G401 (cell line): ENCODE data around the gene CATSPER3. TPM values are rescaled to one million over a fixed set of nuclear protein-coding genes. Genes with fewer than 3 reads are reported as not detected.

Experiments used
- DNase-seq: peaks from one replicate; pipeline ENCODE4 v3.0.0-alpha.2; 2015; ENCODE audit warnings: low spot score
- in situ Hi-C: cut with HindIII; loops from 2 replicates; pipeline ENCODE4 v1.10.0; 2016; ENCODE audit warnings: low sequenced_read_pairs, mixed read lengths
- total RNA-seq: library from RNA; depleted of rRNA; stranded (reverse); fragments of >200 nt; shearing (Covaris generic); gene quantifications from 2 replicates; pipeline ENCODE4 v1.2.3, GENCODE V29; 2014

The CATSPER3 gene
- total RNA-seq, 1 experiment from 2014 or later, result not detected

DNA sequence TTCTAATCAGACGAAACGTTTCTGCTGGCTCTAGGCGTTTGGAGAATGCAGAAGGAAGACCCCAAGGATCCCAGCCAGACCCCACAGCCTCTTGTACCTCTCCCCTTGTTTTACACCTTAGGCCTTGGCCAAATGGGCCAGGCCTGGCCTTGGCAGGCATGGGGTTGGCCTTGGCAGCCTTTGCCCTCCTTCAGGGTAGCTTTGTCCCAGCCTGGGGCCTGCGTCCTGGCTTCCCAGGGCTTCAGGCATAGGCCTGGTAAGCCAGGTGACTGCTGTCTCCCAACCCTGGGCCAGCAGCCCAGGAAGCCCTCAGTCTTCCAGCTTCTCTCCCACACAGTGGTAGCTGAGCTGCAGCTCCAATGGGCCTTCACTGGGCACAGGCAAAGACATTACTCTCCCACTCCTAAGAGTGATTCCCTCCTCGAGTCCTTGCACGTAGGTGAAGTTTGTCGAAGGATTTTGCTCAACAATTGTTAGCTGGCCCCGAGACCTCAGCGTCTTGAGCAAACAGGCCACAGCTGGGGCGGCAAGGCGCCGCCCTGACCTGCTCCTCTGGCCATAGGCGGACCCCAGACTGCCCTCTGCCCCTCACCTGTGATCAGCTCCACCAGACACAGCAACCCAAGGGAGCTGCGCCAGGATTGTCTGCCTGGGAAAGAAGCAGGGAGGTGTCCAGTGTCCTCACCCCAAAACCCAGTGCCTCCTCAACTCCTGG lies 67.4 kb downstream of the CATSPER3 start:
- in situ Hi-C loops, result no loop called here
- no peak for DNase-seq

DNA sequence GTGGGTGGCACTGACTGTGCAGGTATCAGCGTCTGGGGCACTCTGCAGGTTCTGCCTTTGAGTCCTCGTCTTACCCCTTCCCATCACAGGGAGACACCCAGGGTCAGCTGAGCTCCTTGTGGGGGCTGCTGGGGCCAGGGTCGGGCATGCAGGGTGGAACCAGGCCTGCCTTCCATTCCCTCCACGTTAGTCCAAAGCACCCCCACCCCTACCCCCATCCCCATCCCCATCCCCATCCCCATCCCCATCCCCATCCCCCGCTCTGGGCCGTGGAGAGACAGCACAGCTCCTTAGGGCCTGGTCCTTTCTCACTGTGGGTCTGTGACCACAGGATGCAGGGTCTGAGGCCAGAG lies 67.9 kb downstream of the CATSPER3 start:
- in situ Hi-C loops, result no loop called here
- DNase-seq, result no peak

DNA sequence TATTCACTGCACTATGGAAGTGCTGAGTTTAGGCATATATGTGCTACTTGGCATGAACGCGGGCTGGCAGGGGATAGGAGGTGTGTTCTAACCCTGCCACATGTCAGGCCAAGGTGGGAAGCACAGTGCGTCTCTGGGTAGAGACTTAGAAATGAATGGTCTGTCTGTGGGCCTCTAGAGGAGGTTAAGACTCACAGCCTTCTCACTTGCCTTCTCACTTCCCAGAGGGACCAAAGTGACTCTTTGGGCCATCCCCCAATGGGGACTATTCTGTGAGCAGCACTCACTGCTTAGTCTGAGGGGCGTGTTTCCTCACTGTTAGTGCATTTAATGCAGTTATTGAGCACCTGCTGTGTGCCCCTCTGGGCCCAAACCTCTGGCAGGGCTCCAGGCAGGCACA lies 68.7 kb downstream of the CATSPER3 start:
- in situ Hi-C loops, result no loop called here
- DNase-seq, result no peak

DNA sequence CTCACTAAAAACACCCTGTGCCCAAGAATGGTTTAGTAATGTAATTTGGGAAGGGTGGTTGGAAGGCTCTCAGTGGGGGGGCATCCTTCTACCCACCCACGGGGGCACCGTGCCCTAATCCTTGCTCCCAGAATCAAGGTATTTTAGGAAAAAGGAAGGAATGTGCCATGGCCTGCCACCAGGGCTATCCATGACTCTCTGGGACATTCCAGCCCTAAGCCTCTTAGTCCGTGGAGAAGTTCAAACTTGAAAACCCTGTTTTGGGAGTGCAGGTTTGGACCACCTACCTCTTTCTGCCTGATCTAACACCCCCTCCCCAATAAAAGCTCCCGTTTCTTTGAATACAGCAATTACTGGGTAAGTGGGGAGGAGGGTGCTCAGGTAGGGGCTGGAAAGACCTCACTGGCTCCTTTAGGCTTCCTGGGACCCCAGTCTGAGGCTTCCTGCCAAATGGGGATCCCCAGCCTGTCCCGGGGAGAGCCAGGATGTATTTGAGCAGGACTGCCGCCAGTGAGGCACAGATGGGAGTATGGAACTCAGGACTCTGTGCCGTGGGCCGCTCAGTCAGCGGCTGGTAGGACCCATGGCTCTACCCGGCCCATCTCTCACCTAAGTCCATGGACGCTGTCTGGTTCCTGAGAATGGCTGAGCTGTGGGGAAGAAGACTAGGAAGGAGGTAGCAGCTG lies 70.0 kb downstream of the CATSPER3 start:
- DNase-seq, result no peak
- in situ Hi-C loops, result no loop called here

DNA sequence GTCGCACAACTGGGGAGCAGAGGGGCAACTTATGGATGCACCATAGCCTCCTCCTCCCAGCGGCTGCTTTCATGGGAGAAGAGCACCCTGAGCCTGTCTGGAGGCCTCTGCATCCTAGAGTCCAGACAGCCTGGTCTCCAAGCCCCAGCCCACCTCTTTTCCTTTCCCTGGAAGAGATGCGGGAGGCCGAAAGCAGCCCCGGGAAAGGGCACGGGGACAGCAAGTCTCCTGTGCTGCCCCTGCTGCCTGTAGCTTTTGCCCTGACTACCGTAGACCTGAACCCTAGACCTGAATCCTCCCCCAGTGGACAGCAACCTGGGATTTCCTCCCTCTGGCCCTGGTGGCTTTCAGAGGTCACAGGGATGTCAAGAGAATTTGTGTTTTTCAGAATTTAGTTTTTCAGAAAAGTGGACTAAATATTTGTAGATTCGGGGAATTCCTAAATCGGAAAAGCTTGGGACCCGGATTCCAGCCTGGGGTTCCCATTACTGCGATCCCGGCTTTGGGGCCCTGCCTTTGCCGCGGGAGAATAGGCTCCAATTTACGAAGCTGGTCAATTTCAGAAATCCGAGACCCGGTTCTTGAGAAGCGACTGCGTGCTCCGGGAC lies 70.6 kb downstream of the CATSPER3 start:
- DNase-seq, result no peak
- in situ Hi-C loops, result no loop called here

DNA sequence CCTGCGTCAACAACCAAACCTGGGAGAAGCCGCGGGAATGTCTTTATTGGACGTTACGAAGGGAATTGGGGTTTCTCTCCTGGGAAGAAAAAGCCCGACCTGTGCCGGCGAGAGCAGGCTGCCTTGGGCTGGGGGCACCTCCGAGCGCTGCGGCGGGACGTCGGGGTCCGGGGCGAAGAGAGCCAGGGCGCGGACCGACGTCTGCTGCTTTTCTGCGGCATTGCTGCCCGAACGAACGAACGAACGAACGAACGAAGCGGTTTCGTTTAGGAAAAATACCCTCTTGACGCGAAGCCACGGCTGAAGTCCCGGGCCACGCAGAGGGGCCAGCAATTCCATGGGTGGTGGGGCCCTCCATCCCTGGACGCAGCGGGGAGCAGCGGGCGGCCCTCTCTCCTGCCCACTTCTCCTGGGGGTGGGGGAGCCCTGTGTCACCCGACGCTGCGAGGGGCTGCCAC lies 71.1 kb downstream of the CATSPER3 start:
- in situ Hi-C loops, result no loop called here
- DNase-seq, result no peak

DNA sequence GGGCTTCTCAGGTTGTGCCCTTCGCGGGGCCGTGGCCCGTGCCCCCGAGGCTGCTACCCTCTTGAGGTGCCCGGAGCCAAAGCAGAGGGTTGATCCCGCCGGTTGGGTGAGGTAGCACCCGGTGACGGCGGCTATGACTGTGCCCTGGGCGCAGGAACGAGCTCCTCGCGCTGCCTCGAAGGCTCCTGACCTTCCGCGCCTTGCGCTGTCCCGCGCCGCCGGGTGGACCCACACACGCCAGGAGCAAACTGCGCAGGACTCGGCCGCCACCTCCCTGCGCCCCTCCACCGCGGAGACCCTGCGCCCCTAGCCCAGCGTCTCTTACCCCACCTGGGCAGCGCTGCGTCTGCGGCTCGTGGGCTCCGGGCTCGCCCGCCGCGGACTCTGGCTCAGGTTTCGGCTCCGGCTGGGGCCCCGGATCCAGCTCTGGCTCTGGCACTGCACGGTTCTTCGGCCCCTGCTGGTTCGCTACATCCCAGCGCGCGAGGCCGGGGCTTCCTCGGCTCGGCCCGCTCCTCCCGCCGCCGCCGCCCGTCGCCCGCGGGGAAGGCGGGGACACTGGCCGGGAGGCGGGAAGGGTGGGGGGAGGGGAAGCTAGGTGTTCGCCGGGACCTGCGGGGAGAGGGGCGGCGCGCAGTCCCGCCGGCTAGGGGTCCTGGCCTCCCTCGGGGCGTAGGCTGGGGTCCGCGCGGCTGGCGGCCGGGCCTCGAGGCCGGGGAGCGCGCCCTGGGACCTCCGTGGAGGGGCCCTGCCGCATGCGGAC lies 71.7 kb downstream of the CATSPER3 start:
- DNase-seq, result no peak
- in situ Hi-C loops, result no loop called here

DNA sequence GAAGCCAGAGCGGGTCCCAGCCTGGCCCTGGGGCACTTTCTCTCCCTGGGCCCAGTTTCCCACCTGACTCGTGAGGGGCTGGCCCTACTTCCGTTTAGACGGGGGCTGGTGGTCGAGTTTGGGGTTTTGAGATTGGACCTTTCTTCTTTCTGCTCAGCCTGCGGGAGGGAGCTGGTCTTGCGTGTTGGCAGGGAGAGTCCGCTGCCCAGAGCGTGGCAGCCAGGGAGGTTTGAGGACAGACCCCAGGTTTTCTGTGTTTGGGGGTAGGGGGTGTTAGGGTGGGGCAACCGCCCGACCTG lies 72.3 kb downstream of the CATSPER3 start:
- DNase-seq, result no peak
- in situ Hi-C loops, result no loop called here

DNA sequence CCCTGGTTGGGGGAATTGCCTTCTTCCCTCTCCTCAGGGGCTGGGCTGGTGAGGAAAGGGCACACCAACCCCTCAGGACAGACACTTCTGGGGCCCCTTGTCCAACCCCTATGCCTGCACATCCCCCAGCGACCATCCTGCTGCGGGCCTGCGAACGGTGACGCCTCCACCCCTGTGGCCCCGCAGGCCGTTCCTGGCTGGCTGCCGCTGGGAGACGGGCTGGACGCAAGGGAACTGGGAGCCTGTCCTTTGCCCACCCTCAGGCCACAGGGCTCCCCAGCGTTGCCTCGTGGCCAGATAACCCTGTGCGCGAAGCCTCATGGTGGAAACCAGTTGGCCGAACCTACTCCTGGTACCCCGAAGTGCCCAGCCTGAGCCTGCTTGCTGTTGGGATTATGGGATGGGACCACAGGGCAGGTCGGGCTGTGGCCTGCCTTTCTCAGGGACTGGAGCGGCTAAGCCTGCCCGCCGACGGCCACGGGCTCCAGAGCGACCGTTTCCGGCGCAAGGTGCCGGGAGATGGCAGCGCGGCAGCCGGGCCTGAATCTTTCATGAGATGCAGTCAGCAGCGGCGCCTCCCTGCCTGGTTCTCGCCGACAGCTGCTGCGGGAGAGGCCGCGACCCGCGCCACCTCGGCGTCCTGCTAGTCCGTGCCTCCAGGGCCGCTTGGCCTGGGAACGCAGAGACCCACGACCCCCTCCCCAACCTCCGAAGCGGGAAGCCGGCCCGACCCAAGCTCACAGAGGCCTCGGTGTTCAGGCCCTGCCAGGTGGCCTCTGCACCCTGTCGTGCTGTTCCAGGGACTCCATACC lies 72.8 kb downstream of the CATSPER3 start:
- in situ Hi-C loops, result no loop called here

DNA sequence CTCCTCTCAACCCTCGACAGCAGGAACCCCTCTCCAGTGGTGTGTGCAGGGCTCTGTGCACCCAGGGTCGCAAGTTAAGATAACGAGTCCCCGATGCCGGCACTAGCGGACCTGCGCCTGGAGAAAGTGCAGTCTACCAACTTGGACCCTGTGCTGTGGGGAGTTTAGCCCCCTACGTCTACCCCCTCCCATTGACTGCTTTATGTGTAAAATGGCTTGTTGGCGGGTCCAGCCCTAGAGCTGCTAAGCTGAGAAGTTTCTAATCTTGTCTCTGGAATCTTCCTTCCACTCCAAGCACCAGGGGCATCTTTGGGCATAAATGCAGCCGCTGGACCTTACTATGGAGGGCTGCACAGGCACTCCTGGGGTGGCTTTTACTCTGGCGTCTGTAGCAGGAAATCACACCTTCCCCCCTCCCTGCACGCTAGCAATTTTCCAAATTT lies 73.5 kb downstream of the CATSPER3 start:
- in situ Hi-C loops, result no loop called here
- DNase-seq, result no peak

More for the DNA sequence above, 72.8 kb downstream of the CATSPER3 start:
- no peak for DNase-seq

DNA sequence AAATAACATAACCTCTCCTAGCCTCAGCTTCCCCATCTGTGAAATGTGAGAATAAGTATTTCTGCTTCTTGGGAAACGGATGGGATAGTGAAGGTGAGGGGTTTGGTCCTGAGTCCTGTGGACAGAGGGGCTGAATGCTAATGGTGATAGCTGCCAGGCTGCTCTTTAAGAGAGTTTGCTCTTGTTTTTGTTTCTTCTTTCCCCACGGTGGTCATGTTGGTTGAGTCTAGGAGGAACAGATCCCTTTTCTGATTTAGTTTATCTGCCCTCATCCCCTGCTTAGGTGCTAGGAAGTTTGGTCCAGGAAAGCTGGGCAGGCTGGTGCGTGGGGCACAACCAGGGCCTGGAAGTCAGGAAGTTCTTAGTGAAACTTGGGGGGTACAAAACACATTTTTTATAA lies 74.0 kb downstream of the CATSPER3 start:
- DNase-seq, result no peak
- in situ Hi-C loops, result no loop called here

DNA sequence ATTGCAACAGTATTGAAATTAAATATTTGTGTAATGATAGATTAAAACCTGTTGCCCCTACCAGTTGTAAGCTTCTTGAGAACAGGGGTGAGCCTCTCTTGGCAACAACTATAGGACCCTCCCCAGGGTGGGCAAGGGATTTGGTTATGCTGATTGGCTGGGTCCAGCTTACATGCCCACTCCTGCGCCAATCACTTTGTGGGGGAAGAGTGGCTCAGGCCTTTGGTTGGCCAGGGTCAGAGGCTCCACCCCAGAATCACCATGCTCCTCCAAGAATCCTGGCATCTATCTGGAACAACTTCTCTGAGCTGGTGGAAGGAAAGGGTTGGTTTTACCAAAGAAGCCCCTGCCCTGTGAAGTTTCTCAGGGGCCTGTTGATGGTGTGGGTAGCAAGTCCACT lies 74.9 kb downstream of the CATSPER3 start:
- in situ Hi-C loops, result no loop called here
- no peak for DNase-seq

DNA sequence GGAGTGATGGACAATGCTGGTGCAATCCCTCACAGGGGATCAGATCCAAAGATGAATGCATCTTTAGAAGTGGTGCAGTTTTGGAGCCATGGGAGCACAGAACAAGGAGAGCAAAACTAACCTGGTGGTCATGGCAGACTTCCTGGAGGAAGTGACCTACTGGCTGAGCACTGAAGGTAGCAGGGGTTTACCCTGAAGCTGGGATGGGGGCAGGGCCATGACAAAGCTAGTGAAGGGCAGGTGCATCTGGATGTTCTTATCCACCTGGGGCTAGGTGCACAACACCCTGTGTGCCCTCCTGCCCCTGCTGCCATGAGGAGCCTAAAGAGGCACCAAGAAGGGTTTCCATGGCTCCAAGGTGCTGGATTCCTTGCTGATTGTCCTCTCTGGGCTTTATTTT lies 77.8 kb downstream of the CATSPER3 start:
- in situ Hi-C loops, result no loop called here
- no peak for DNase-seq

DNA sequence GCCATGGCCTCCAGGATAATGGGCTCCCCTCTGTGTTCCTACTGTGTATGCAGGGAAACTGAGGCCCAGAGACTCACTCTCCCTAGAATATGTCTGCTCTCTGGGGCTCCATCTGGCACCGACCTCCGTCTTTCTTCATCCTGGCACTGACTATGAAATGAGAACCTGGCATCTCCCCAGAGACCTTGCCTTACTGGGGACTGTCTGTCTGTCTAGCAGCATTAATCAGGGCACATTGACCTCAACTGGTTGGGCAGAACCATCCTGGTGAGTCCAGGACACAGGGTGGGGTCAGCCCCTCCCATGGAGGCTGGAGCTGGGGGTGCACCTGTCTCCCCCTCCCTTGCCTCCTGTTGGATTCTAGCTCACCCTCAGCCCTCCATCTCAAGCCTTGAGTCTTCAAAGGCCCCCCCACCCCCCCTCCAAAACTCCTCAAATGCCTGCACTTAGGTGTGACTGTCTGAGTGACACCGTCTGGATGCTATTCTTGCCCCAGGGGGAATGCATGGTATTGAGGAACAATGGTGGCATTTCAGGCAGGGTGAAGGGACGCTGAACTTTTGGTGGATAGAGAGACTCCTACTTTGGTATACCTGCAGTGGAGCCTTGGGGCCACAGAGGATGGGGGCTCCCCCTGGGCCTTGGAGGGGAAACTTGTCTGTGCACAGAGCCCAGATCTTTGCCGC lies 79.1 kb downstream of the CATSPER3 start:
- no peak for DNase-seq
- in situ Hi-C loops, result no loop called here

DNA sequence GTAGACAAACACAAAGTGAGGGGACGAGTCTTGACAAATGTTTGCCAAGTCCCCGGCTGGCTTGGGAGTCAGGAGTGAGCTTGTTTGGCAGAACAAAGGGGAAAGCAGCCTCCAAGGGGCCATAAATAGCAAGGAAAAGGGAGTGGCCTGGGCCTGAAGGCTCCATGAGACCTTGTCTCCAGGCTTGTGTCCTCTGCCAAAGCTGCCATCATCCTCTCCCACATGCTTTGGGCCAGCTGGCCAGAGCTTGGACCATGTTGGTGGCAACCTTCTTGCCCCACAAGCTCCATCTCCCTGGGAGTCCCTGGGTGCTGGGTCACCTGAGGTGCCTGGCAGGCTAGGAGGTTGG lies 79.6 kb downstream of the CATSPER3 start:
- in situ Hi-C loops, result no loop called here
- DNase-seq, result no peak

DNA sequence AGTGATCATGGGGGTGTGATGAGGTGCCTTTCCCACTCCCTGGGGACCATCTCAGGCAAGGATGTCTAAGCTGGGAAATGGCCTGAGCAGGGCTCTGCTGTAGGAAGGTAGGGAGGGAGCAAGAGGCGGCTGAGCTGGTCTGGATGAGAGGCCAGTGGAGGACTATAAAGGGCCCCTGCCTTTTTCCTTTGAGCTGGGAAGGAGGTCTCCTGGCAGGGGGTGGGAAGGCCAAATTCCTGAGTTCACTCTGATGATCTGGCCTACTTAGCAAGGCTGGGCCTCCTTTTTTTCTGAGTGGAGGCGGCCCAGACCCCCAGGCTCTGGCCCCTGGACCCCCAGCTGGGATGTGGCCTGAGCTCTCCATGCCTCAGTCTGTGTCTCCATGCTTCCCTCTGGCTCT lies 80.6 kb downstream of the CATSPER3 start:
- no peak for DNase-seq
- in situ Hi-C loops, result no loop called here

DNA sequence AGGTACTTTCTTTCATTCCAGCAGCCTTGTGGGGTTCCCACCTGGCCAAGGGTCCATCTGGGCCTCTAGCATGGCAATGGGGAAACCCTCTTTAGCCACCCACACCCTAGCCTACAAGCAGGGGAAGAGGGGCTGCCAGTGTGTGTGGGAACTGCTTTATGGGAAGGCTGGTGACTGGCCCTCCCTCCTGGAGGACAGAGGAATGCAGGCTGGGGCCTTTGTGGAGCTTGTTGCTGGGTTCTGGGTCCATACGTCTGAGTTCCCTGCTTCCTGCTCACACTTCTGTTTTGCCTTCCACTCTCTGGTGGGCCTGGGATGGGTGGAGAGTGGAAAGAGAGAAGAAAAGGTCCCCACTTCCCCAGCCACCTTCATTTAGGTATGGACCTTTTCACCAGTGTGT lies 81.2 kb downstream of the CATSPER3 start:
- in situ Hi-C loops, result no loop called here

DNA sequence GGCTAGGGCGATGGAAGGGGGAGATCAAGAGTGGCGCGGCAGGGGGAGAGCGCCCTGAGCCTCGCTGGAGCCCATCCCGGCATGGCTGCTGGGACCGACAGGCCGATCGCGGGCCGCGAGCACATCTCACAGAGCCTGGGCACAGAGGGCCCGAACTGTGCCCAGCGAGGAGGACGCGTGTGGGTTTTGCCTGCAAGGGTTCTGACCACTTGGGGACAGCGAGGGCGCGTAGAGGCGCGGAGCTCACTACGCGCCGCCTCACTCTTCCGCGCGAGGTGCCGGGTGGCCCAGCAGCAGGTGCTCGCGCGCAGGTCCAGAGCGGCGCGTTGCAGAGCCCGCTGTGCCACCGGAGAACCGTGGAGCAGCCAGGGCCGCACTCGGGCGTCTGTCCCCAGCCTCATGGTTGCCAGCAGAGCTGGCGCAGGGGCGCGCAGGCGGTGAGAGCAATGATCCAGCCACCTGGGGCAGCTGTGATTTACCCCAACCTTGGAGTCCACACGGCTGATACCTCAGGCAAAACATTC lies 82.6 kb downstream of the CATSPER3 start:
- DNase-seq, result no peak
- in situ Hi-C loops, result no loop called here

More for the DNA sequence above, 81.2 kb downstream of the CATSPER3 start:
- no peak for DNase-seq

DNA sequence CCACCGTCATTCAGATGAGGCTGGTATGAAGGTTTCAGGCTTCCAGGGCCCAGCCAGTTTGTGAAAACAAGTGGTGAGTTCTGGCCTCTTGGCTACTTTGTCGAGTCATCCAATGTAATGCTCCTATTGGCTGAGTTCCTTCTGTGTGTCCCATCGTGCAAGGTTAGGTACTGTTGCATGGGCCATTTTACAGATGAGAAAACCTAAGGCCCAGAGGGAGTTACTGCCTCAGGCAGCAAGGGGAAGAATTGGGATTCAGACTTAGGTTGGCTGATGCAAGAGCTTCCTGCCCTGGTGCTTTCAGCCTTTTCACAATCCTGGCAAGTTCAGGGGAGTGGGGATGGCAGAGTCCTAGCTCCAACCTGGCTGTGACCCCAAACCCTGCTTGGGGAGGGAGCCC lies 83.7 kb downstream of the CATSPER3 start:
- in situ Hi-C loops, result no loop called here
- no peak for DNase-seq
